ENCODE data around the gene METTL8.

Gene METTL8

GRCh38 chr2:171346723-171347557, 86.8 kb downstream of the METTL8 start:
- no peak for DNase-seq (ENCODE audit: low read depth in 2 of 3, low spot score in 1 of 3)

- DNase-seq (ENCODE audit: low read depth in 2 of 3, low spot score in 1 of 3), result no peak
Measured at GRCh38 chr2:171345971-171346722, 87.6 kb downstream of the METTL8 start.

- no peak for DNase-seq (ENCODE audit: low read depth in 2 of 3, low spot score in 1 of 3)
Measured at GRCh38 chr2:171344182-171344581, 89.6 kb downstream of the METTL8 start.

- DNase-seq (ENCODE audit: low read depth in 2 of 3, low spot score in 1 of 3), result no peak
Measured at GRCh38 chr2:171342067-171342413, 91.8 kb downstream of the METTL8 start.

GRCh38 chr2:171341394-171342066, 92.3 kb downstream of the METTL8 start:
- no peak for DNase-seq (ENCODE audit: low read depth in 2 of 3, low spot score in 1 of 3)

- DNase-seq (ENCODE audit: low read depth in 2 of 3, low spot score in 1 of 3), result no peak
Measured at GRCh38 chr2:171334946-171335345, 98.8 kb downstream of the METTL8 start.

GRCh38 chr2:171334171-171334570, 99.6 kb downstream of the METTL8 start:
- no peak for DNase-seq (ENCODE audit: low read depth in 2 of 3, low spot score in 1 of 3)

- DNase-seq (ENCODE audit: low read depth in 2 of 3, low spot score in 1 of 3), result no peak
Measured at GRCh38 chr2:171330155-171330956, 103.4 kb downstream of the METTL8 start.

- no peak for DNase-seq (ENCODE audit: low read depth in 2 of 3, low spot score in 1 of 3)
Measured at GRCh38 chr2:171327043-171327496, 106.7 kb downstream of the METTL8 start.

- no peak for DNase-seq (ENCODE audit: low read depth in 2 of 3, low spot score in 1 of 3)
Measured at GRCh38 chr2:171325886-171326585, 107.8 kb downstream of the METTL8 start.

GRCh38 chr2:171323971-171324528, 109.7 kb downstream of the METTL8 start:
- no peak for DNase-seq (ENCODE audit: low read depth in 2 of 3, low spot score in 1 of 3)

- DNase-seq (ENCODE audit: low read depth in 2 of 3, low spot score in 1 of 3), result no peak
Measured at GRCh38 chr2:171322928-171323327, 110.9 kb downstream of the METTL8 start.

GRCh38 chr2:171320731-171321130, 113.1 kb downstream of the METTL8 start:
- no peak for DNase-seq (ENCODE audit: low read depth in 2 of 3, low spot score in 1 of 3)

- DNase-seq (ENCODE audit: low read depth in 2 of 3, low spot score in 1 of 3), result no peak
Measured at GRCh38 chr2:171320208-171320621, 113.6 kb downstream of the METTL8 start.

GRCh38 chr2:171319164-171319810, 114.5 kb downstream of the METTL8 start:
- peak; percentile 42 to 62 (median 49) for DNase-seq (ENCODE audit: low read depth in 2 of 3, low spot score in 1 of 3)

GRCh38 chr2:171318463-171318934, 115.3 kb downstream of the METTL8 start:
- peak in 1 of 3 donors; percentile 6 for DNase-seq (ENCODE audit: low read depth in 2 of 3, low spot score in 1 of 3)

- no peak for DNase-seq (ENCODE audit: low read depth in 2 of 3, low spot score in 1 of 3)
Measured at GRCh38 chr2:171317492-171318125, 116.2 kb downstream of the METTL8 start.

GRCh38 chr2:171316755-171317337, 116.9 kb downstream of the METTL8 start:
- no peak for DNase-seq (ENCODE audit: low read depth in 2 of 3, low spot score in 1 of 3)

All from stimulated activated CD4-positive, alpha-beta T cell treated with anti-CD3 and anti-CD28 coated beads, Interleukin-12 subunit alpha, Interleukin-12 subunit beta, amount 100 ng/mL, for 48 hours (primary cell).